HUDEP-2 (cell line): Measurements from ENCODE around the gene NTRK3.
"Not testable (repeated sequence)": the region's sequence is repeated elsewhere in the genome, so short reads cannot be mapped to it uniquely, and the experiment has no call there.

Experiments
- DNase-seq, 76 experiments: peaks; one replicate each; lab custom pipeline; 2025; ENCODE audit not compliant: unreplicated experiment in 76 of 76; lab: John Stamatoyannopoulos, UW

Gene NTRK3

GRCh38 chr15:87858651-87859050 lies 397.9 kb downstream of the NTRK3 start:
- no peak for DNase-seq

- DNase-seq: no peak
These were observed 405.0 kb downstream of the NTRK3 start for GRCh38 chr15:87851497-87851896.

- DNase-seq: no peak
These were observed 405.6 kb downstream of the NTRK3 start for GRCh38 chr15:87850916-87851315.

DNA sequence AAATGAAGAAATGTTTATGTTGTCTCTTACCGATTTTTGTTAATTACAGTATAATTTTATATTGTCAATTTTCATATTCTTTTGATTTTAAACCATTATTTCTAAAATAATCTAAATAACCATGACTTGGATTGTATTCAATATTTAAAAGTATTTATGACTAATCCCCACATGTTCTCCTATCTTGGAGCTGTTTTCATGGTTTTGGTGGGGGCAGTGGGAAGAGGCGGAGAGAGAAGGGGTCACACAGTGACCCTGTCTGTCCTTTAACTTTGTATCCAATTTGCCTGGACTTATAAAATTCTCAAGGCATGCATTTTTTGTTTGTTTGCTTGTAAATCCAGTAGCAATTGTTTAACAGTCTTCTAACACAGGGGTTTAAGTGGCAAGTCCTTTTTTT lies 407.4 kb downstream of the NTRK3 start:
- no peak for DNase-seq

DNA sequence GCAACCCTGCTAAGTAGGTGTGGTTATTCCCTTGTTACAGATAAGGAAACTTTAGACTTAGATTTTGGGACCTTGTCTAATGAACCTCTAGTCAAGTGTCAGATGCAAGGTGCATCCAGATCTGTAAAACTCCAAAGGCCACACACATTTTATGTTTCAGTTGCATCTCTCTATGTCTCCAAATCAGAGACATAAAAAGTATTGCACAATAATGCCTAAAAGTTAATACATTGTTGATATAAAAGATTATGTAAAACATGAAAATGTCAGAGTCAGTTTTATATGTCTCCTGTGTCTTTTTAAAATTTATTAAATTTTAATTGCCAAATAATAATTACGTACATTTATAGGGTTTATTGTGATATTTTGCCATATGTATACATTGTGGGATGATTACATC lies 408.5 kb downstream of the NTRK3 start:
- no peak for DNase-seq

DNA sequence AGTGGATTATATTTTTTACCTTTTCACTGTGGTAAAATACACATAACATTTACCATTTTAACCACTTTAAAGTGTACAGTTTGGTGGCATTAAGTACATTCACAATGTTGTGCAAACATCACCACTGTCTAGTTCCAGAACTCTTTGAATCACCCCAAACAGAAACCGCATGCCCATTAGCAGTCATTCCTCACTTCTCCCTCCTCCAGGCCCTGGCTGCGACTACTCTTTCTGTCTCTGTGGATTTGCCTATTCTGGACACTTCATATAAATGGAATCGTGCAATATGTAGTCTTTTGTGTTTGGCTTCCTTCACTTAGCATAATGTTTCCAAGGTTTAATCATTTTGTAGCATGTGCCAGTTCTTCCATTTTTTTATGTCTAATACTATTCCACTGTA lies 409.8 kb downstream of the NTRK3 start:
- DNase-seq: no peak

DNA sequence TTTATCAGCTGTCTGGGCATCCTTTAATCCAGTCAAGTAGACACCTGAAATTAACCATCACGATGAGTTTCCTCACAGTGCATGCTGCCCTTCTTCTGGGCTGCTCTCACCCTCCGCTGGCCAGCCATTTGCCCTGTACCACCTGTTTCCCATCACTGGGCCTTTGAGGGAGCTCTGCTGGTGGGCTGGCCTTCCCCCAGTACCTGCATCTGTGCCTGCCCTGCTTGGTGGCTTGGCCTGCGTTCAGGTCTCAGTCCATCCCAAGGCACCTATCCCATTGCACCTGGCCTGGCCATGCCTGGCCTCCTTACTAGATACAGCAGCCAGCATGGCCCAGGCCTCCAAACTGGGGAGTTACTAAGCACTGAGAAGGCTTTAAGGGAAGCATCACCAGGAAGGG lies 413.2 kb downstream of the NTRK3 start:
- no peak for DNase-seq

GRCh38 chr15:87841426-87841998 lies 415.0 kb downstream of the NTRK3 start:
- DNase-seq: no peak

DNA sequence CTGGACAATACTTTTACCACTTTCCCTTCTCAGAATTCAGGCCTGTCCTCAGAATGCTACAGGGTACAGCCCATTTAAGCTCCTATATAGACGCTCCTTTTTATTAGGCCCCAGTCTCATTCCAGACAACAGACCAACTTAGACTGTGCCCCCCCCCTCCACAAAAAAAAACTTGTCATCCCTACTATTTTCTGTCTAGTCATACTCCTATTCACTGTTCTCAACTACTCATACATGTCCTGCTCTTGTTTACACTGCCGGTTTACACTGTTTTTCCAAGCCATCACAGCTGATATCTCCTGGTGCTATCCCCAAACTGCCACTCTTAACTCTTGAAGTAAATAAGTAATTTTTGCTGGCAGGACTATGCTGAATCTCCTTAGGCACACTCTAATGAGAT lies 420.7 kb downstream of the NTRK3 start:
- not testable (repeated sequence) for DNase-seq

DNA sequence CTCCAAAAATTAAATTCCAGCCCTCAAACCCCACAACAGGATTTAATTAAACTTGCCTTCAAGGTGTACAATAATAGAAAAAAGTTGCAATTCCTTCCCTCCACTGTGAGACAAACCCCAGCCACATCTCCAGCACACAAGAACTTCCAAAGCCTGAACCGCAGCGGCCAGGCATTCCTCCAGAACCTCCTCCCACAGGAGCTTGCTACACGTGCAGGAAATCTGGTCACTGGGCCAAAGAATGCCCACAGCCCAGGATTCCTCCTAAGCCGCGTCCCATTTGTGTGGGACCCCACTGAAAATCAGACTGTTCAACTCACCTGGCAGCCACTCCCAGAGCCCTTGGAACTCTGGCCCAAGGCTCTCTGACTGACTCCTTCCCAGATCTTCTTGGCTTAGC lies 423.2 kb downstream of the NTRK3 start:
- DNase-seq: not testable (repeated sequence)

DNA sequence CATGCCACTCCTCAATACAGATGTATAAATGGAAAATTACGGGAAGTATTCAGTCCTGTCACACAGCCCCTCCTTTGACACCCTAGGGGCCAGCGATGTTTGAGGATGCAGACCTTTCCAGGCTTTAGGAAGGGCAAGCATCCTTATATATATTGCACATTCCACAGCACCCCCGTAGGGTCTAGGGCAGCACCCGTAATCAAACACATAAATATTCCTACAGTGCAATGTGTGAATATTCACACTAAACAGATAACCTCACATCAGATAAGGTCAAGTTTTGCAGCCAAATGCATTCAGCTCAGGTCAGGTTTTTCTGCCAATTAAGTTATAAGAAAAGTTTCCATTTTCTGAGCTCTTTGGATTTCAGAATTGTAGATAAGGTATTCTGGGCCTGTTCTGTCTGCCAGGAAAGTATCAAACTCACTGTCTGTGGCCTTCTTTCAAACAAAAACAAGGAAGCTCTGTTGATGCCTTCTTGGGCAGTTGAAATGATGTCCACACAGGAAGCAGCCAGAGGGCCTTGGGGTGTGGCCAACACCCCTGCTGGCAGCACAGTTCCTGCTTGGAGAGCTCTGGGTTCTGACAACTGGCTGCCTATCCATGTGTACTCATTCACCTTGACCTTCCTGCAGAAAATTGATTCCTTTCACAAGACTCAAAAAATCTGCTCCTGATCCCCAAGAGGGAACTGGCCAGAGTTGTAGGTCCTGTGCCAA lies 427.0 kb downstream of the NTRK3 start:
- DNase-seq: peak in 1 of 76 experiments; percentile 10

DNA sequence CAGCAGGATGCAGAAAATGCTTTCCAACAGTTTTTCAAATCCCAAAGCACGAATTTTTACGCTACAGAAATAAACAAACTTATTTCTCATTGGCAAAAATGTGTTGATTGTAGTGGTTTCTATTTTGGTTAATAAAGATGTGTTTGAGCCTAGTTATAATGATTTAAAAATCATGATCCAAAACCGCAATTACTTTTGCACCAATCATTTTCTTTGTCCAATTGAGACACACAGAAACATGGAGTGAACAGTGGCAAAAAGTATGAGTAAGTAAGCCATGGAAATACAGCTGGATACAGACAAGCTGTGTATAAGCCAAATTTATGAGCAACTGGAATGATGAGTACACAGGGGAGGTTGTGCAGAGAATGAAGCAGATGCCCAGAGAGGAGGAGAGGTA lies 427.9 kb downstream of the NTRK3 start:
- DNase-seq: no peak

DNA sequence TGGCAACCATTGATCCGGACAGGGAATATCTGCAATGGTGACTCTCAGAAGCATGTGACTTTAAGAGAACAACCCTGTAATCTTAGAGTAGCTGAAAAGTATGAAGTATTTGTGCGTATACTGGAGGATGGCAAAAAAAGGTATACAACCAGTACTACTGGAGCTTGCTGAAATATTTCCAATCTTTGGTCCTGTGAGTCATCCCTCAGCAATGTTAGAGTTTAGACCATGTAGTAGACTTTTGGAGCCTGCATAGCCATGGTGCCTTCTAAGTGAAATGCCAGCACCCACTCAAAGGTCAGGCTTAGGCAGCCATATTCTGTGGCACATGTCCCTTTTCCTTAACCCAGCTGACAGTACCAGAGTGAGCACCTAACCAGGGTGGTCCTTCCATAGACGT lies 429.4 kb downstream of the NTRK3 start:
- DNase-seq: no peak

GRCh38 chr15:87826119-87826747 lies 430.3 kb downstream of the NTRK3 start:
- DNase-seq: no peak

DNA sequence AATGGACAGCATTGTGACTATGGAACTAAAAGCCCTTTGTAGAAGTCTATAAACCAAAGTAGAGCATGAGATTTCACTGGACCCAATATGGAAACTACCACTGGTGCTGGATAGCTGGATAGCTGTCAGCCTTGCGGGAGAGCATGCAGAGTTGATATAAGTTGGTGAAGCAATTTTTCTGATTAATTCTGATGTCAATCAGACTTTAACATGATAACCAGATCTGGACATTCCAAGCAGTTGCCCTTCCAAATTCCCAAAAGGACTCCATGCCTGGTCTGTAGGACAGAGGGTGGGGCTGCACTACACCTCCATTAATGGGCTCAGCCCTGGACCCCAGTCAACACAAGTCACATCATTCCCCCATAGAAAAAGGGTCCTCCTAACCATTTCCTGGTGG lies 437.8 kb downstream of the NTRK3 start:
- DNase-seq: no peak

- DNase-seq: no peak
These were observed 439.0 kb downstream of the NTRK3 start for GRCh38 chr15:87817553-87817952.

GRCh38 chr15:87816811-87817210 lies 439.7 kb downstream of the NTRK3 start:
- no peak for DNase-seq

DNA sequence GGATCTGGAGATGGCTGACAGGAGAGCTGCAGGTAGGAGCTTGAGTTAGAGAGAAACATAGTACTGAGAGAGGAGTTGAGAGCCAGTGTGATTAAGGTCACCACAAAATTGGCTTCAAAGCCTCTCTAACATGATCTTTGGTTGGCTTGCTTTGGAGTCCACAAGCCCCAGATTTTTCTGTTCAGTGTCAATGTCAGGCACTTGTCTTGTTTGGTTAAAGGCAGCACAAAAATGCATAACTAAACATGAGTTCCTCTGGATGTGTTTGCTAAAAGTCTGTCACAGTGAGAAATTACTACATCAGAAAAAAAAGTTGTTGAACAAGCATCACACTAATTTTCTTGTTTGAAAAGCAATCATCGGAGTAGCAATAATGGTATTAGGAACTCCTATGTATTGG lies 440.5 kb downstream of the NTRK3 start:
- no peak for DNase-seq
